Middle frontal gyrus (tissue), 1 donor: ENCODE results near the gene CLEC20A.

Source experiments
- DNase-seq: peaks from one replicate; pipeline ENCODE4 v3.0.0-alpha.2; 2015; ENCODE audit warnings: low spot score; ENCODE audit errors: extremely low spot score

The CLEC20A gene

GRCh38 chr1:178496410-178497135 lies at the start of gene CLEC20A:
CLEC20A (minus strand) TSS chr1:178496964; CDS start chr1:178496939, 25 bp downstream.
- DNase-seq, result no peak

GRCh38 chr1:178544531-178544930 lies 47.8 kb upstream of the CLEC20A start:
- no peak for DNase-seq

GRCh38 chr1:178543290-178543607 lies 46.5 kb upstream of the CLEC20A start:
- no peak for DNase-seq

- DNase-seq, result peak; percentile 65
Observed at GRCh38 chr1:178542554-178543289, 46.0 kb upstream of the CLEC20A start.

- DNase-seq, result no peak
Observed at GRCh38 chr1:178541829-178542553, 45.2 kb upstream of the CLEC20A start.

GRCh38 chr1:178541379-178541778 lies 44.6 kb upstream of the CLEC20A start:
- no peak for DNase-seq

- peak; percentile 52 for DNase-seq
Observed at GRCh38 chr1:178540646-178541045, 43.9 kb upstream of the CLEC20A start.

GRCh38 chr1:178540204-178540603 lies 43.4 kb upstream of the CLEC20A start:
- DNase-seq, result no peak

- DNase-seq, result no peak
Observed at GRCh38 chr1:178539291-178539690, 42.5 kb upstream of the CLEC20A start.

- DNase-seq, result no peak
Observed at GRCh38 chr1:178538192-178538916, 41.6 kb upstream of the CLEC20A start.

- no peak for DNase-seq
Observed at GRCh38 chr1:178537382-178538090, 40.8 kb upstream of the CLEC20A start.

- peak; percentile 46 for DNase-seq
Observed at GRCh38 chr1:178536844-178537371, 40.1 kb upstream of the CLEC20A start.

- DNase-seq, result no peak
Observed at GRCh38 chr1:178536329-178536728, 39.6 kb upstream of the CLEC20A start.

- no peak for DNase-seq
Observed at GRCh38 chr1:178534137-178534868, 37.5 kb upstream of the CLEC20A start.

- DNase-seq, result no peak
Observed at GRCh38 chr1:178533121-178533946, 36.6 kb upstream of the CLEC20A start.

- peak; percentile 55 for DNase-seq
Observed at GRCh38 chr1:178532392-178532791, 35.6 kb upstream of the CLEC20A start.

GRCh38 chr1:178531887-178532286 lies 35.1 kb upstream of the CLEC20A start:
- no peak for DNase-seq

GRCh38 chr1:178530502-178530901 lies 33.7 kb upstream of the CLEC20A start:
- no peak for DNase-seq

GRCh38 chr1:178530037-178530402 lies 33.3 kb upstream of the CLEC20A start:
- no peak for DNase-seq
